Pons (tissue), 1 donor: Measurements from ENCODE around the gene RSPH6A.
"Not testable (repeated sequence)": the region's sequence is repeated elsewhere in the genome, so short reads cannot be mapped to it uniquely, and the experiment has no call there.

Source experiments
- DNase-seq: peaks from one replicate; pipeline ENCODE4 v3.0.0-alpha.2; 2016; ENCODE audit warnings: low spot score

Gene RSPH6A

GRCh38 chr19:45800070-45800553, 15.0 kb downstream of the RSPH6A start:
- no peak for DNase-seq

- DNase-seq, result not testable (repeated sequence)
Measured at GRCh38 chr19:45799541-45799940, 15.6 kb downstream of the RSPH6A start.

- DNase-seq, result peak; percentile 47
Measured at GRCh38 chr19:45798995-45799517, 16.1 kb downstream of the RSPH6A start.

DNA sequence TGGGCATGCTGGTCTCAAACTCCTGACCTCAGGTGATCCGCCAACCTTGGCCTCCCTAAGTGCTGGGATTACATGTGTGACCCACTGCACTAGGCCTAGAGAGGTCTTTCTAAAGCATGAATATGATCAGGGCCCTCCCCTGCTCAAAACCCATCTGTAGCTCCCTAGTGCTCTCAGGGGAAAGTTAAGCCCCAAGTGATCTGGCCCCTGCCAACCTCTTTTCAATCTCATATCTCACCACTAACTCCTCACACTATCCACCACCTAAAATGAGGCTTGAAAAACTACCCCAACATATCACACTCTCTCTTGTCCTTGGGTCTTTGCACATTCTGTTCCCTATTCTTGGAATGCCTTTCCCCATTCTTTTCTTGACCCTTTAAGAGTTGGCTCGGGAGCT, 20.5 kb downstream of the RSPH6A start:
- no peak for DNase-seq

DNA sequence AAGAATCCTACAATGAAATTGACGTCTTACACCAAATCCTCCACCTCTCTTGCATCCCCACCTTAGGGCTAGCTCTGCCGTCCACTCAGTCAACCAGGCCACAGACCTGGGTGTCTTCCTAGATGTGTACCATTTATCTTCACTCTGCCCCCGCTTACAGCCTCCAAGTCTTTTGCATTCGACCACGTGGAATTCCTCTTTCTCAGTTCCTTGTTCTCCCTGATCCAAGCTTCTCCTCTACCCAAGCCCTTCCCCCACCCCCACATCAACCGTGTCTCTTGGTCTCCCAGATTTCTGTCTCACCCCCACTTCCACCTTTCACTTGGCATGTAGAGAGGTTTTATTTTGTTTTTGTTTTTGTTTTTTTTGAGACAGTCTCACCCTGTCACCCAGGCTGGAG, 21.2 kb downstream of the RSPH6A start:
- no peak for DNase-seq

DNA sequence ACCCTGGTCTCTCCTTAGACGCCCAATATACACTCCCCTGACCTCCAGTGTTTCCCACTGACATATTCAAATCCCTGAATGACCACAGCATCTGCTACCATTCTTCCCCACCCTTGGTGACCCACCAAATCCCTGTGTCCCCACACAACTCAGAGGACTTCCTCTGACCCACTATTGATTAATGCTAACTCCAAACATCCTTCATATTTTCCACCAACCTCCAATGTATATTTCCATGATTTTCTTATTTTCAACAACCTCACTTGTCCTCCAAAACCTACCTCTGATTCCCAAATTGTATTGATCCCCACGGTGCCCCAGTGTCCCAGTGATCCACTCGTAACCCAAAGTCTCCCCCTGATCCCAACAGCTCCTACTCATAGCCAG, 21.9 kb downstream of the RSPH6A start:
- no peak for DNase-seq

DNA sequence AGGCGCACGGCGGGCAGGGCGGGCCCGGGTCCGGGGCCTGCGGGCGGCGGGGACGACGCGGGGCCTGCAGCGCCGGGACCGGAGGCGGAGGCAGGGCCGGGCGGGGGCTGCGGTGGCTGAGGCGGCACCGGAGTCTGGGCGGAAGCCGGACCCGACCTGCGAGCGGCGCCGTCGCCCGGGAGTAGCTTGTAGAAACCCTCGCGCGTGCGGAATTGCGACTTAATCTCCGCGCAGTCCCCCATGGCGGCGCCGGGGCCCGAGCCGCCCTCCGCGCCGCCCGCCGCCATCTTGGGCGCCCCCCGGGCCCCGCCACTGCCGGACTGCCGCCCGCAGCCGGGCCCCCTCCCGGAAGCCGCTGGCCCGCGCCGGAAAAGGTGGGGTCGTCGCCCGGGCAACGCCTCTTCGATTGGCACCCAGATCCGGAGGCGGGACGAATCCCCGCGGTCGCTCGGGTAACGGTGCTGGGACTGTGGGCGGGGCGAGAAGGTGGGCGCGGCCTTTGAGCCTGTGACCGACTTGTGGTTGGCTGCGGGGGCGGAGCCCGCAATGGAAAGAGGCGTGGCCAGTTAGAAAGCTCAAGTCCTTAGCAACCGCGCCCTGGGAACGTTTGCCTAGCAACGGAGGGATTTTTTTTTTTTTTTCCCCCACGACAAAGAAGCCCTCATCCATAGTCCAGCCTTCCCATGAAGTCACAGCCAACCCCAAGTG, 22.5 kb downstream of the RSPH6A start, which contains the start of gene DMWD:
Gene DMWD, minus strand, starts transcription at position 376 of the 708 bp plus-strand sequence. Its CDS starts 89 bp downstream, at position 287.
- DNase-seq, result peak; percentile 98

GRCh38 chr19:45791744-45792469, 23.2 kb downstream of the RSPH6A start:
- no peak for DNase-seq

GRCh38 chr19:45790942-45791341, 24.2 kb downstream of the RSPH6A start:
- peak; percentile 68 for DNase-seq

DNA sequence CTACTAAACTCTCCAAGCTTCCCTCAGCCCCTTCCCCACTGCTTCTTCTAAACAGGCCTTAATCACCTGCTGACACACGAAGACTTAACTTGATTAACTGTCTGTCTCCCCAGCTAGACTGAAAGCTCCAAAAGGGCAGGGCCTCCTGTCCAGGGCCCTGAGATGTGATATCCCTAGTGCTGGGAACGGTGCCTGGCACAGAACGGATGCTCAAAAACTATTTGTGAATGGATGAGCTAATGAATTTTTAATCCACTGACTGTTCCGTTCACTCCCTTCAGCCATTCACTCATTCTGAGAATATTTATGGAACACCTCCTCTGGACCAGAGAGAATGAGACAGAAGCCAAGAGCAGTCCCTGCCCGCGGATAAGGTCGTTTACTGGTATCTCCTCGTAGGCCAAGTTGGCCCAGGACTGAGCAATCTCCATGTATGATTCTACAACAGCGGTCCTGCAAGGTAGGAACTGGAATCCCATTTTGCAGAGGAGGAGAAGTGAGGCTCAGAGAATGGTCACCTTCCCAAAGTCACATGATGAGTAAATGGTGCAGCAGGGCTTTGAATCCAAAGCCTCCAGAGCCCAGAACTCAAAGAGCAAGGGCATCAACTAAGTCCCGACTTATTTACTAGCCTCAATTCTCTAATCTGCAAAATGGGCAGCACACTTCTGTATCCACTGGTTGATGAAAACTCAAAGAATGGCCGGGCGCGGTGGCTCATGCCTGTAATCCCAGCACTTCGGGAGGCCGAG, 25.9 kb downstream of the RSPH6A start:
- no peak for DNase-seq

DNA sequence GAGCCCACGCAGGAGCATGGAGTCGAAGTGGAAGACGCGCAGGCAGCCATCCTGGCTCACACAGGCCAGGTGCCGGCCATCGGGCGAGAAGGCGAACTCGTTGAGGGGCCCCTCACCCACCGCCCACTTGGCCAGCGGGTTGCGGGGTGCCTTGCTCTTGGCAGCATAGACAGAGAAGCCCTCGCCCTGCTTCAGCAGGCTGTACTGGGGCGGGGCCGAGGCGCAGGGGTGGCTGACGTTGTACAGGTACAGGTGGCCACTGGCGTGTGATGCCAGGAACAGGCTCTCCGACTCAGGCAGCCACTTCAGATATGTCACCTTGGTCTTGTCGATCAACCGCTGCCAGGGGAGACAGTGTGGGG, 28.6 kb downstream of the RSPH6A start:
- DNase-seq, result no peak

- no peak for DNase-seq
Measured at GRCh38 chr19:45785781-45786532, 29.2 kb downstream of the RSPH6A start.

- no peak for DNase-seq
Measured at GRCh38 chr19:45785097-45785496, 30.0 kb downstream of the RSPH6A start.

DNA sequence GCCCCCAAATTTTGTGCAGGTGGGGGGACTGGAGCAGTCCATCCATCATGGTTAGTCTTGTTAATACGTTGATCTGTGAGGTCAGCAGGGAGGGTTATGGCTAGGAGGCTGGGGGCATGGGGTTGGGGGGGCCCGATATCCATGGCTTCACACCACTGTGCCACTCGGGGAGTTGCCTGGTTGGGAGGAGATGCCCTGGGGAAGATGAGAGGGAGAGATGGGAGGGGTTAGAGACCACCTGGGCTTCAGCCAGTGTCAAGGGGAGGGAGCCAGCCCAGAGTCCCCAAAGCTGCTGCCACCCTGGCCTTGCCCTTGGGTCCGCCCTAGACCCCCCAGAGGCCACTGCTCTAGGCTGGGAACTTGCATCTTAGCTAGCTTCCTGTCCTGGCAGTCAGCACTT, 31.0 kb downstream of the RSPH6A start:
- DNase-seq, result no peak

DNA sequence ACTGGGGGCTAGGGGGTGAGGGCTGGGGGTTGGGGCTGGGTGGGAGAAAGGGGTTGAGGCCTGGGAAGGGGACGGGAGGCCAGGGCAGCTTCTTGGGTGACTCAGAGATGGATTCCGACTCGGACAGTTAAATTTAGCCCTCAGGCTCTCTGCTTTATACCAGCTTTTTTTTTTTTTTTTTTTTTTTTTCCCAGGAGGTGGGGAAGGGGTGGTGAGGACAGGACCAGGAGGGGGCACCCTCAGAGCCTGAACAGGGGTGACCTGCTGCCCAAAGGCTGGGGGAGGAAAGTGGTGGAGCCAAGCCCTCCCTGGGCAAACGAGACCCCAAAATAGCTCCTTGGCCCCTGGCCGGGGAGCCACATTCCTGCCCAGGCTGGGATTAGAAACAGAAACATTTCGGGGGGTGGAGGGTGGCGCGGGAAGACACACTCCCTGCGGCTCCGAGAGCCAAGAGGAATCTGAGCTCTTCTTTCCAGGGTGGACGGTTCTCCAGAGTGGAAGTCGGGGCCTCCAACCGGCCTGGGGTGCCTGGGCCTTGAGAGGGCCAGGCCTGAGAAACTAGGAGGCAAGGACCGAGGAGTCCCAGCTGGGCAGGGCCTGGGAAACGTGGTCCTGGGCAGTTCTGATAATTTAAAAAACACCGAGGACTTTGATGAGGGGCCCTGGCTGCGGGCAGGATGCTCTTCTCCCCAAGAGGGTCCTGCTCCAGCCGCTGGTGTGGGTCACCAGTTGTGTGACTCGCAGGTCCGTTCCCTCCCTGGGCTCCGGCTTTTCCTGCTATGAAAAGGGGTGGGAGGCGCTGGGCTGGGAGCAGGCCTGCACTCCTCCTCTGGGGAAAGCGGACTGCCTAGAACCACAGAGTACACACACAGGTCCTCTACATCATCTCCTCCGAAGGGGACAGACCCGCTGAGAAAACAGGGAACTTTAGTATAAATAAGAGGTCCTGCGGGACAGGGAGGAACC, 32.0 kb downstream of the RSPH6A start:
- DNase-seq, result no peak

DNA sequence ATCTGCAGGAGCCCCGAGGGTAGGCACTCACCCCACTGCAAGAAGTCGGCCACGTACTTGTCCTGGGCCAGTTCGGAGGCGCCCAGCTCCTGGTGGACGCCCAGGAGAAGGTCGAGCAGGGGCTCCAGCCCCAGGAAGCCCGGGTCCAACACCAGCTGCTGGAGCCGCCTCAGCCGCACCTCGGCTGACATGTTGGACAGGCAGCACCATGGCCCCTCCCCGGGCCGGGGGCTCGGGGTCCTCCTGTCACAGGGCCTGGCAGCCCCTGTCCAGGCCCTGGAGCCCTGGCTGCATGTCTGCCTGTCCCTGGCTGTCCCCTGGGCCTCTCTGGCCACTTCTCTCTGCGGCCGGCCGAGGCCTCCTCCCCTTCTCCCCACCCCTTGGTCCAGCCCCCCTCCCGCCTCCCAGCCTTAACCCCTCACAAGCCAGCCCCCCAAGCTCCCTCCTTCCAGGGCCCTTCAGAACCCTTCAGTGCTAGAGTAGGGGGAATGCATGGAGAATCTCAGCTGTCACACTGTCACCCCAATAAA, 32.9 kb downstream of the RSPH6A start, which contains the start of gene DMPK:
Gene DMPK, minus strand, starts transcription at position 329 of the 530 bp plus-strand sequence. Its CDS starts 138 bp downstream, at position 191.
- no peak for DNase-seq

- no peak for DNase-seq
Measured at GRCh38 chr19:45781214-45782161, 33.6 kb downstream of the RSPH6A start.

DNA sequence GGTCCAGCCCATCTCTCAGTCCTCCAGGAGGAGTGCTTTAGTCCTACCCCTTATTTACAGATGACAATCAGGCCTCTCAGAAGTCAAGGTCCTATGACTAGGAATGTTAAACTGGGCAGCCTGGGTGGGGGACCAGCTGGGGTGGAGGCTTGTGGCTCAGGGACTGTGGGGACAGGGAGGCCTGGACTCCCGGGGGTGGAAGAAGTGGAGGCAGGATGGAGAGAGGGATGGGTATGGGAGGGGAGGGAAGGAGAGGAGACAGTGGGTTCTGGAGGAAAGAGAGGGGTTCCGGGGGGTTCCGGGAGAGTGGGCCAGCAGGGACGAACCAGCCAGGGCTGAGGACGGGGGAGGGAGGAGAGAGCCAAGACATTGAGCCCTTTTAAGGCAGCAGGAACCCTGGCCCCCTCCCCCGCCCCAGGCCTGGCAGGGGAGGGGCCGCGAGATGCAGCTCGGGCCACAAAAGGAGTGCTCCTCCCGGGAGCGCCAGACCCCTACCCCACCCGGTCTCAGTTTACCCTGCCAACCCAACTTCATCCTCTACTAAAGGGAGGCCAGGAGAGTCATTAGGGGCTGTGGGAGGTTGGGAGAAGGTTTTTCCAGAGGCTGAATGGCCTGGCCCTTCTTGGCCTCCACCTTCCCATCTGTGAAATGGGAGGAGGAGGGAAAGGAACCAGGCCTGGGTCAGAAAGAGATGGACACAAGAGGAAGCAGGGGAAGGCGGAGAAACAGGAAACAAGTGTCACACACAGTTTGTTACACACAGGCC, 34.5 kb downstream of the RSPH6A start:
- DNase-seq, result no peak
